Ovary (tissue), 9 donors: ENCODE results near the gene ZNF23. TPM values are rescaled to one million over a fixed set of nuclear protein-coding genes. Genes with fewer than 3 reads are reported as not detected.

Experiments
- DNase-seq, 5 donors: peaks; one replicate each; pipeline ENCODE4 v3.0.0-alpha.2; 2019 to 2020
- H3K27ac ChIP-seq, 2 donors: fragments of 200-600 bp; one replicate each; pipeline versions ENCODE4 v1.5.1 to v1.8.0; 2019 to 2022
- H3K27me3 ChIP-seq: fragments of 200-600 bp; one replicate; pipeline ENCODE4 v1.8.0; 2022
- H3K36me3 ChIP-seq: fragments of 200-600 bp; sonication (generic); one replicate; pipeline ENCODE4 v1.5.1; 2019
- H3K4me1 ChIP-seq: one replicate; pipeline ENCODE4 v1.8.1; 2013; ENCODE audit warnings: mild to moderate bottlenecking, moderate library complexity; ENCODE audit not compliant: insufficient read depth
- H3K4me3 ChIP-seq: fragments of 200-600 bp; sonication (generic); one replicate; pipeline ENCODE4 v1.5.1; 2017
- H3K9me3 ChIP-seq, 2 donors: fragments of 200-600 bp in 1 of 2; sonication (generic) in 1 of 2; one replicate each; pipeline versions ENCODE4 v1.5.1 to v1.8.1; 2013 to 2019; ENCODE audit warnings: mild to moderate bottlenecking in 1 of 2, moderate library complexity in 1 of 2
- CTCF ChIP-seq, 3 donors: fragments of 450-650 bp in 2 of 3; fragments of 200-600 bp in 1 of 3; IDR thresholded peaks; one replicate each; pipeline versions ENCODE4 v1.5.1 to v1.8.0; 2016 to 2022; ENCODE audit warnings: antibody characterized with exemption in 3 of 3, mild to moderate bottlenecking in 1 of 3
- EP300 ChIP-seq: sonication (generic); formaldehyde crosslinking; IDR thresholded peaks from one replicate; pipeline ENCODE4 v1.6.1; 2017; ENCODE audit warnings: antibody characterized with exemption
- POLR2A ChIP-seq: fragments of 450-650 bp; IDR thresholded peaks from one replicate; pipeline ENCODE4 v1.6.1; 2017; ENCODE audit warnings: antibody characterized with exemption, mild to moderate bottlenecking, moderate library complexity
- WGBS, 3 donors: extraction: QIAGEN DNeasy Blood & Tissue Kit in 1 of 3; methylation state at CpG; one replicate each; pipeline versions ENCODE4 v1.1.5 to v1.1.7; 2013 to 2017; 5-methylcytosine and 5-hydroxymethylcytosine counted together
- intact Hi-C, 4 donors: fragments of 100-400 bp; cut with DNase I; formaldehyde crosslinking; loops; one replicate each; pipeline versions ENCODE4 v1.11.0 to v1.15.1; 2022 to 2023
- polyA plus RNA-seq, 2 donors: library from polyadenylated mRNA; stranded (reverse); fragments of 200-250 nt in 1 of 2; fragments of 350-450 nt in 1 of 2; fragmentation: Illumina TruSeq in 1 of 2; extraction: RNeasy Lipid Tissue Mini Kit (QIAGEN cat#74804) in 1 of 2; gene quantifications; one replicate each; pipeline ENCODE4 v1.2.3, GENCODE V29; 2013 to 2014
- total RNA-seq, 7 donors: library from RNA; depleted of rRNA in 2 of 7; stranded (reverse); fragments of >200 nt in 2 of 7; fragmentation: NEBNext Ultra II Directional in 3 of 7; extraction: Animal tissue kit (Norgen Biotek cat#: 25700) in 3 of 7; gene quantifications; one replicate each; pipeline versions ENCODE4 v1.1.0 to v1.2.4, GENCODE V29; 2016 to 2023
- donor health status: DM: no; HTN: no; CAD: no; lungs with moderate emphysema.
- donor health status: DM: no; HTN: no; CAD: no.
- donor health status: Bipolar disorder and iron deficiency.
- donor health status: DM: yes; HTN: yes; CAD: no.
- donor health status: DM: no; HTN: no; CAD: no.
- donor health status: DM: yes; HTN: yes; CAD: no.

The ZNF23 gene
- total and polyA plus RNA-seq, 9 donors = 5.4 to 10.8 (median 8.9) TPM

- Histone ChIP-seq H3K36me3 (no peaks in the 10 kb centered on the region), H3K27ac (no peak overlapping the region), H3K9me3 (no peaks in the 10 kb centered on the region), H3K27me3 (no peaks in the 10 kb centered on the region), H3K4me3 (no peak overlapping the region), H3K4me1 (no peaks in the 10 kb centered on the region)
- TF ChIP-seq EP300 (no peak), POLR2A (no peak), CTCF (IDR thresholded peaks at IDR 0.05) (no peak)
- intact Hi-C loops = no loop called here
- 69 to 78% (median 70%) methylated on average over 6 of the region's 6 CpGs for WGBS, 3 donors
- DNase-seq = no peak
Observed at GRCh38 chr16:71432906-71433305, 29.1 kb downstream of the ZNF23 start.

GRCh38 chr16:71431991-71432390, 30.1 kb downstream of the ZNF23 start:
- 87 to 93% (median 88%) methylated on average over 9 of the region's 9 CpGs for WGBS, 3 donors

GRCh38 chr16:71431176-71431575, 30.9 kb downstream of the ZNF23 start:
- 85 to 89% (median 87%) methylated on average over 14 of the region's 14 CpGs for WGBS, 3 donors
- H3K27me3 ChIP-seq = no peaks in the 10 kb centered on the region
- no peak overlapping the region for H3K27ac ChIP-seq
- TF ChIP-seq CTCF (IDR thresholded peaks at IDR 0.05) (no peak), EP300 (no peak), POLR2A (no peak)
- intact Hi-C loops = no loop called here
- no peaks in the 10 kb centered on the region for H3K4me1 ChIP-seq
- H3K4me3 ChIP-seq = no peak overlapping the region
- H3K36me3 ChIP-seq = no peaks in the 10 kb centered on the region
- no peaks in the 10 kb centered on the region for H3K9me3 ChIP-seq
- DNase-seq = no peak

More at GRCh38 chr16:71431991-71432390, 30.1 kb downstream of the ZNF23 start:
- H3K27me3 ChIP-seq = no peaks in the 10 kb centered on the region
- no peaks in the 10 kb centered on the region for H3K36me3 ChIP-seq
- no peaks in the 10 kb centered on the region for H3K4me1 ChIP-seq
- DNase-seq = no peak
- TF ChIP-seq EP300 = no peak
- no peak for TF ChIP-seq CTCF (IDR thresholded peaks at IDR 0.05)
- no peak for TF ChIP-seq POLR2A
- H3K27ac ChIP-seq = no peak overlapping the region
- intact Hi-C loops = no loop called here
- no peaks in the 10 kb centered on the region for H3K9me3 ChIP-seq
- H3K4me3 ChIP-seq = no peak overlapping the region

GRCh38 chr16:71430744-71431143, 31.3 kb downstream of the ZNF23 start:
- DNase-seq = no peak
- Histone ChIP-seq H3K27me3 (no peaks in the 10 kb centered on the region), H3K36me3 (no peaks in the 10 kb centered on the region), H3K4me1 (no peaks in the 10 kb centered on the region), H3K27ac (no peak overlapping the region), H3K9me3 (no peaks in the 10 kb centered on the region), H3K4me3 (no peak overlapping the region)
- intact Hi-C loops = no loop called here
- TF ChIP-seq CTCF (IDR thresholded peaks at IDR 0.05) (no peak), EP300 (no peak), POLR2A (no peak)
- 73 to 80% (median 79%) methylated on average over 6 of the region's 6 CpGs for WGBS, 3 donors

DNA sequence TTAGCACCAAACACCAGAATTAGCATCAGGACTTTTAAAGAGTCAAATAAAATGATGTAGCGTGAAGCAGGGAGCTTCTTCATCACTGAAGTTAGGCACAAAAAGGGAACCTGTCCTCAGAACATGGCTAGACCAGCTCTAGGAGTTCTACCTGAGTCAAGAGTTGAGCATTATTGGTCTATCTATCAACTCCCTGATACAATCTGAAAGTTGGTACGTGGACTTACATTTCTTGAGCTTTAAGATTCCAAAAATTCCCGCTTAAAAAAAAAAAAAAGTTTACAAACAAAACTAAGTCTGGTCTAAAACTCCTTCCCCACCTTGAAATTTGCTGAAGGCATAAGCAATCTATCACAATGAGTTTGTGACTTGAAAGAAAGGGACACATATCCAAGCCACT, 32.5 kb downstream of the ZNF23 start:
- Histone ChIP-seq H3K9me3 (no peaks in the 10 kb centered on the region), H3K4me3 (no peak overlapping the region), H3K4me1 (no peaks in the 10 kb centered on the region), H3K36me3 (no peaks in the 10 kb centered on the region), H3K27ac (no peak overlapping the region), H3K27me3 (no peaks in the 10 kb centered on the region)
- no peak for DNase-seq
- intact Hi-C loops = no loop called here
- 79 to 89% (median 83%) methylated on average over 3 of the region's 3 CpGs for WGBS, 3 donors
- no peak for TF ChIP-seq EP300
- TF ChIP-seq POLR2A = no peak
- TF ChIP-seq CTCF (IDR thresholded peaks at IDR 0.05) = no peak
